NOMO-1 treated with DMSO at 0.1 percent for 48 hours (cell line): ENCODE results near the gene ATXN7.

Experiments
- DNase-seq: peaks from one replicate; lab custom pipeline; 2025; ENCODE audit not compliant: unreplicated experiment; lab: John Stamatoyannopoulos, UW

ATXN7 gene, protein sequence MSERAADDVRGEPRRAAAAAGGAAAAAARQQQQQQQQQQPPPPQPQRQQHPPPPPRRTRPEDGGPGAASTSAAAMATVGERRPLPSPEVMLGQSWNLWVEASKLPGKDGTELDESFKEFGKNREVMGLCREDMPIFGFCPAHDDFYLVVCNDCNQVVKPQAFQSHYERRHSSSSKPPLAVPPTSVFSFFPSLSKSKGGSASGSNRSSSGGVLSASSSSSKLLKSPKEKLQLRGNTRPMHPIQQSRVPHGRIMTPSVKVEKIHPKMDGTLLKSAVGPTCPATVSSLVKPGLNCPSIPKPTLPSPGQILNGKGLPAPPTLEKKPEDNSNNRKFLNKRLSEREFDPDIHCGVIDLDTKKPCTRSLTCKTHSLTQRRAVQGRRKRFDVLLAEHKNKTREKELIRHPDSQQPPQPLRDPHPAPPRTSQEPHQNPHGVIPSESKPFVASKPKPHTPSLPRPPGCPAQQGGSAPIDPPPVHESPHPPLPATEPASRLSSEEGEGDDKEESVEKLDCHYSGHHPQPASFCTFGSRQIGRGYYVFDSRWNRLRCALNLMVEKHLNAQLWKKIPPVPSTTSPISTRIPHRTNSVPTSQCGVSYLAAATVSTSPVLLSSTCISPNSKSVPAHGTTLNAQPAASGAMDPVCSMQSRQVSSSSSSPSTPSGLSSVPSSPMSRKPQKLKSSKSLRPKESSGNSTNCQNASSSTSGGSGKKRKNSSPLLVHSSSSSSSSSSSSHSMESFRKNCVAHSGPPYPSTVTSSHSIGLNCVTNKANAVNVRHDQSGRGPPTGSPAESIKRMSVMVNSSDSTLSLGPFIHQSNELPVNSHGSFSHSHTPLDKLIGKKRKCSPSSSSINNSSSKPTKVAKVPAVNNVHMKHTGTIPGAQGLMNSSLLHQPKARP

DNA sequence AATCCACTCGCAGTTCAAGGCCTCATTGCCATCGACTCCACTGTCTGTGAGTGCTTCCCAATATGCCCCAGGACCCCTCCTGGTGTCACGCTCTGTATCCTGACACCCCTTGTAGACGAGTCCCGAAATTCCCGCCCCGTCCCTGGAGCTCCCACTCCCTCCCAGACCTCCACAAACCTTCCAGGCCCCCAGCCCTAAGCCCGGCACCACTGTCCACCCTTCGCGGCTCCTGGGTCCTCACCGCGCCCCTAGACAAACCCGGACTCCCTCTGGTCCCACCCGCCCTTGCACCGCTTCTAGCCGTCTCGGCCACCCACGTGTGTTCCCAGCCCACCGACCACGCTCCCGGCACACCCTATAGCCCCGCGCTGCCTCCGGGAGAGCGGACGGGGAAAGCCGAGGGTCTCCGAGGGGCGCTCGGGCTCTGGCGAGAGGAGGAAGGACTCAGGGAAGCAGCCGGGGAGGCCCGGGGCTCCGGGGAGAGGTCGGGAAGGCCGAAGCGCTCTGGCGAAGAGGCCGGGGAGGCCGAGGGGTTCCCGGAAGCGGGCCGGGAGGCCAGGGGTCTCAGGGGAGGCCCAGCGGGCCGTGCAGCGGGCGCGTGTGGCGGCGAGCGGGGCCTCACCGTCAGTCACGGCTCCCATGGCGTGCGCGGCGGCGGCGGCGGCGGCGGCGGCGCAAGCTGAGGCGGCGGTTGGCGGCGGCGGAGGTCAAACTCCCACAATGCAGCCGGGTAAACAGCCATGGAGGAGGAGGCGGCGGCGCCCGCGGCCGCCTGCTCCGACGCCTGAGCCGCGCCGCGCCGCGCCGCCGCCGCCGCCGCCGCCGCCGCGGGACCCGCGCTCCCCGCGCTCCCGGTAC, at the start of gene ATXN7, which contains the start of gene THOC7:
TSS of gene ATXN7 (plus strand) at position 718 of the 858 bp plus-strand sequence. CDS start 48,732 bp downstream, outside the sequence.
TSS of gene THOC7 (minus strand) at position 656 of the 858 bp plus-strand sequence. CDS start at position 641, 15 bp downstream.
- DNase-seq = peak; percentile 41

DNA sequence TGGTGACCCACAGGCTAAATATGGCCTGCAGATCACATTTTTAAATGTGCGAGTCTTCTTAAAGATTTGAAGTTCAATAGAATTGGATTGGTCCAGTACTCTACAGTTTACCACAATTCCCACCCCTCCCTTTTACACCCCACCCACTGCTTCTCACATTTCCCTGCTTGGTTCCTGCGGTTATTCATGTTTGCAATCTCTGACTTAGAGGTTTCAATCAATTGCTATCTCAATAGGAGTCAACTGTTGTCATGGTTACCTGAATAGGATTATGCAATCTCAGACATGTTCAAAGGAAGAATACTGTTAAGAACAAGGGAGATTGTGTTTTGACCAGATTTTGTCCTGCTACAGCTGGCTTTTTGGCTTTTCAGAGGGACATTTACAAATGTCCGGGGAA, 49.4 kb upstream of the ATXN7 start:
- DNase-seq = peak; percentile 25

DNA sequence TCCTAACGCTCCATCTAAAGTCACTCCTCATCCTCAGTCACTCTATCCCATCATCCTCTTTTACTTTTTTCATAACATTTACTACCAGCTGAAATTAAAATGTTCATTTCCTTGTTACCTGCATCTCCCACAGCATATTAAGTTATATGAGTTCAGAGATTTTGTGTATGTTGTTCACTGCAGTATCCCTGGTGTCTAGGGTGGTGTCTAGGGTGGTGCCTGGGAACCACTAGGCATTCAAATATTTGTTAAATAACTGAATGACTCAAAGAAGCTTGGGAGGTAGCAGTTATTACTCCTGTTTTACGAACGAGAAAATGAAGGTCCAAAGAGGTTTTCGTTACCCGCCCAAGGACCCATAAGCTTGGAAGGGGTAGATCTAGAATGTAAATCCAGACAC, 46.4 kb upstream of the ATXN7 start:
- DNase-seq = no peak

DNA sequence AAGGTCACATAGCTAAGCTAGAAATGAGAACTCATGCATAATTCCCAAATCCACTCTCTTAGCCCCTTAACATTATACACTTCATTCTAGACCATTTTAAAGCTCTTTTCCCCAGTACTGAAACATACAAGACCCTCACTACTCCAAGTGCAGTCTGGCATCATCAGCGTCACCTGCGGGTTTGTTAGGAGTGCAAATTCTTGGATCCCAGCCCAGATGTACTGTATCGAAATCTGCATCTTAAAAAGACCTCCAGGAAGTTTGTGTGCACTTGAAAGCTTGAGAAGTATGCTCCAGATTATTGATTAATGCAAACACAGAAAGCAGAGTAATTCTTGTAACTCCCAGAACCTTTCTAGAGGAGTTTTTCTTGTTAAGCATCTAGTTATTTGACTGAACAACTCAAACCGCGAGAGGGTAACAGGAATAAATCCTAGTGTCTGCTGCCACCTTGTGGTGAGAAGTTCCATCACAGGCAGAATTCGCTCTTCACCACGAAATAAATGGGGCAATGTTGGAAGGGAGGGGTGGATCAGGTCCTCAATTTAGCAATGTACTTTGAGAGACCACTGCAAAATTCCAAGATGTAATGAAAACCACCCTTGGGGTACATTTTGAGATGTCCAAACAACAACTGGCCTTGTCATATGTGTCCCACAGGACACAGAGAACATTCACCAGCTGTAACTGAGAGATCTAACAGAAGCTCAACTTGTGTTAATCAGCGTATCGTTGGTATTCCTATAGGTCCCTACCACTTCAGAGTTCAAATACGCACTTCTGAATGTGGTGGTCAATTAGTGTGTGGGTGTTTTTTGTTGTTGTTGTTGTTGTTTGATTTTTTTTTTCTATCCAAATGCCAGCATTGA, 45.2 kb upstream of the ATXN7 start:
- peak; percentile 50 for DNase-seq

DNA sequence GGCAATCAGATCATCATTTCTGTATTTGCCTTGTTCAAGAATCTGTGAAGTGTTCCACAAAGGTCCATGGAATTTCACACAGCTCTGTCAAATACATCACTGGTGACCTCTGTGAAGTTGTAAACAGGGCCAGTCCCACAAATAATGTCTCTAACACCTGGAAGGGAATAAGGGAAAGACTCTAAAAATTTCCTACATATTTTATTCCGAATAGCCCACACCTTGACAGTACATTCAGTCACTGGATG, 44.6 kb upstream of the ATXN7 start, which contains the start of gene C3orf49:
TSS of gene C3orf49 (plus strand) at position 149 of the 248 bp plus-strand sequence. CDS start 173 bp downstream, outside the sequence.
- no peak for DNase-seq

DNA sequence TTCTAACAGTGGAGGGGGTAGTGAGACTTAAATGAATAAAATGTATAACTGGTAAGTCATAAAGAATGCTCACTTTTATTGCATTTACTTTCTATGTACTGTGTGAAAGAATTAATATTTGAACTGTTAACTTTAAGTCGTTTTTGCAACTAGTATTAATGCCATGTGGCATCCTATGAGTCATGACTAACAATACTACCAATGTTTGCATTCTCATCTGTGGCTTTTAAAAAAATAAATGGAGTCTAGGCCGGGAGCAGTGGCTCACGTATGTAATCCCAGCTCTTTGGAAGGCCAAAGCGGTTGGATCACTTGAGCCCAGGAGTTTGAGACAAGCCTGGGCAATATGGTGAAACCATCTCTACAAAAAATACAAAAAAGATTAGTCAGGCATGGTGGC, 39.4 kb upstream of the ATXN7 start:
- no peak for DNase-seq

DNA sequence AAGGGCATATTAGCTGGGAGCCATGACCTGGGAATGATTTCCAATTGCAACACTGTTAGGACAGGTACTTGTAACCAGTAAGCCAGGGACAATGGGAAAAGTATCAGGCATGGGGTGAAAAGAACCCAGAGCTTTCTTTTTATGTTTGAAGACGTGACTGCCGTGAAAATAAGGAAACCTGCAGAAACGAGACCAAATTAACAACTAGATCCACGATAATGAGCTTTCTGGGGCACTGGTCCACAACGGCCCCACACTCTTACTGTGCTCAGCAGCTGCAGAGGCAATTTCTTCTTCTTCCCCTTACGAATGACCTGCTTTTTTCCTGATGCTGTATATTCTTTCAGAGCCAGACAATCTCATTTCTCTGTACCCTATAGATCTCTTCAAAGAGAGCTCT, 33.1 kb upstream of the ATXN7 start:
- no peak for DNase-seq

DNA sequence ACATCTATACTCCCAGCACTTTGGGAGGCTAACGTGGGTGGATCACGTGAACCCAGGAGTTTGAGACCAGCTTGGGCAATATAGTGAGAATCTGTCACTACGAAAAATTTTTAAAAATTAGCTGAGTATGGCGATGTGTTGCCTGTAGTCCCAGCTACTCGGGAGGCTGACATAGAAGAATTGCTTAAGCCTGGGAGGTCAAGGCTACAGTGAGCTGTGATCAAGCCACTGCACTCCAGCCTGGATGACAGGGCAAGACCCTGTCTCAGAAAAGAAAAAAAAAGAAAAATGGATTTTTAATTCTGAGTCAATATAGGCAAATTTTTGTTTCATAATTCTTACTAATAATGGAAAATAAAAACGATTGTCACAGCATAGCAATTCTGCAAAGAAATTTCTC, 31.3 kb upstream of the ATXN7 start:
- DNase-seq = no peak

DNA sequence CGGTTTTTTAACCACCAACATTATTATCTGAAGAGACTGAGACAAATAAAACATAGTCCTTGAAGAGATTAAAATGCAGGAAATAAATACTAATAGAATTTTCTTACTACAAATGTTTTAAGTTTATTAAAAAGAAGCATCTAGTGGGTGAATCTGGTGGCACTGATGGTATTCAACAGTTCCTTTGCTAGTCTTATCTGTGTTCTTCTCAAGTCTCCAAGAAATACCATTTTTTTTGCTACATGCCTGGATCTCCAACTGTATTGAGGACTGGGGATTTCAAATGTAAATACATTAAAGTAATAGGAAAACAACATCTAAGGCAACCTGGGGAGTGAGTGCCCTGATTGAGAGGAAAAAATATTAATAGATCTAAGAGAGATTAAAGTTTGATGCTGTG, 22.0 kb upstream of the ATXN7 start:
- DNase-seq = no peak

DNA sequence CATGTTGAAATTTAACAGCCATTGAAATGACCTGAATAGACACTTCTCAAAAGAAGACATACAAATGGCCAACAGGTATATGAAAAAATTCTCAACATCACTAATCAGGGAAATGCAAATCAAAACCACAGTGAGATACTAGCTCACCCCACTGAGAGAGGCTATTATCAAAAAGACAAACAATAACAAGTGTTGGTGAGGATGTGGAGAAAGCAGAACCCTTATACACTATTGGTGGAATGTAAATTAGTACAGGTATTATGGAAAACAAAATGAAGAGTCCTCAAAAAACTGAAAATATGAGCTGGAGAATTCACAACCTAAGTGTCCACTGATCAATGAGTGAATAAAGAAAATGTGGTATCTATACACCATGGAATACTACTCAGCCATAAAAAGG, 21.5 kb upstream of the ATXN7 start:
- DNase-seq = no peak

DNA sequence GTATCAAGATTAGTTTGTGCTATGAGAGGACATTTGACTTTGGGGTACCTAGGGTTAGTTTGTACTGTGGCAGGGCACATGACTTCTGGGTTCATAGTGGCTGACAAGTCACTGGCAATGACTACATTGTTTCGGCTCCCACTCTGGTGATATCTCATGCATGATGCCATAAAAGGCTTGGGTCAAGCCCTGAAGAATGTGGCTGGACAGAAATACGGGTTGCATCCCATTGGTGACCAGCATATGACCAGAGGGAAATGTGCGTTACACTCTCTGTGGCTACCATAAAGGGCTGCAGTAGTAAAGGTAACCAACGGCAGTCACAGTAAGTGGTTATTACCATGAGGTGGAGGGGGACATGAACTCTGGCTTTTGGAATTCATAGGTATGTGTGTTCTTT, 18.5 kb upstream of the ATXN7 start:
- DNase-seq = no peak

DNA sequence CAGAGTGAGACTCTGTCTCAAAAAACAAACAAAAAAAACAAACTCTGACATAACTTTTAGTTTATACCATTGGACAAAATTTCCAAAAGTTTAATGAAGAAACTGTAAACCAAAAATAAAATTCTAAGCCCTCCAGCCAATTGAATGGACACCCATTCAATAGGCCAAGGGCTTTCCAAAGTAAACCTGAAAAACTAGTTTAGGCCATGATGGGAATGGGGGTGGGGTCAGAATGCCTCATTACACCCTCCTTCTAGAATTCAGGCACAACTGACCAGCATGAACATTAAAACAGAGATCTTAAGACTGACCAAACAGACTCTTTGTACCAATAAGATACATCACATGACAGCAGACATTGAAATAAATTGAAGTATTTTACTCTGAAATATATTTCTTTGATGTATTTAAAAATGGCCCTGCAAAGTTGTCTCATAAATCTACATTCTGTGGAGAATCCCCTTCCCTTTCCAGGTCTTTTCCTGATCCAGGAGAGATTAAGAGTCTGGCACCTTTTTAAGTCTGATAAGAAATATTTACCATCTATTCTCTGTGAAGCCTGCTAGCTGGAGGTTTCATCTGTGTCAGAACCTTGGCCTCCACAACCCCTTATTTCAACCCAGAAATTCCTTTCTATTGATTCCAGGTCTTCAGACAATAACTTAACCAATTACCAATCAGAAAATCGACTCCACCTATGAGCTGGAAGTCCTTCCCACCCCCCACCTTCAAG, 15.8 kb upstream of the ATXN7 start:
- DNase-seq = no peak

DNA sequence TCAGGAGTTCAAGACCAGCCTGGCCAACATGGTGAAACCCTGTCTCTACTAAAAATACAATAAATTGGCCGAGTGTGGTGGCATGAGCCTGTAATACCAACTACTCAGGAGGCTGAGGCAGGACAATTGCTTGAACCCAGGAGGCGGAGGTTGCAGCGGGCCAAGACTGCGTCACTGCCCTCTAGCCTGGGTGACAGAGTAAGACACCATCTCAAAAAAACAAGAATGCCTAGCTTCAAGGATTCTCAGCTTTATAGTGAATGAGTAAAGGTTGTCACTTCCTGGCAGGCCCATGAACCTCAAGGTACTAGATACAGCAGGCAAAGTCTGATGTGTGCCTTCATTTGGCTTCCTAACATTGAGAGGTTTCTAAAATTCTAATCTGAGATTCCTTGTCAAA, 14.5 kb upstream of the ATXN7 start:
- no peak for DNase-seq

DNA sequence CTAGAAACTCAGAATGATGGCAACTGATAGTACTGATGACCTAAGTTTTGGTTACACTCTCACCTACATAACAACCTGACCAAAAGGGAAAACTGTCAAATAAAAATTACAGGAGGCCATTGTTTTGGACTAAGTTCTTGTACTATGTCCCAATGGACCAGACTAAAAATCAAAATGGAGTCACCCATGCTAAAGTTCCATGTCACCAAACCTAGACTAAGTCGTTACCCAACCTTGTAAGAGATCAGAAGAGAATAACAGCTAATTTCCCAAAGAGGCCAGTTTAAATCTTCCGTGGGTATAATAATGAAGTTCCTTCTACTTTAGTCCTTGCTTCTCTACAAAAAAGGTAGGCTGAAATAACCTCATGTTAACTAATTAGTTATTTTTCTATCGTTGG, 12.4 kb upstream of the ATXN7 start:
- no peak for DNase-seq

DNA sequence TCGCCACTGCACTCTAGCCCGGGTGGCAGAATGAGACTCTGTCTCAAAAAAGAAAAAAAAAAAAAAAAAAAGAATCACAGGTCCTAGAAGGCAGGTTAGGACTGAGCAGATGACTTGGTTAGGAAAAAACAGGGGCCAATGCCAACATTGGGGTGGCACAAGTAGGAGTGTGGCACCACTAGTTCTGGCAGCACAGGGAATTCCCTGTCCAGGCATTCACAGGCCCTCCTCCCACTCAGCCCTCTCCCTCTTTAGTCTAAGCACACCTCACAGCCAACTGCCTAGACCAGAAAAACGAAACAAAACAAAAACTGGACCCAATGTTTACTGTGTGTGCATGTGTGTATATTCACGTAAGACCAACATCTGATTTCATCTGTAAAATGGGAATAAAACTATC, 10.6 kb upstream of the ATXN7 start:
- no peak for DNase-seq

DNA sequence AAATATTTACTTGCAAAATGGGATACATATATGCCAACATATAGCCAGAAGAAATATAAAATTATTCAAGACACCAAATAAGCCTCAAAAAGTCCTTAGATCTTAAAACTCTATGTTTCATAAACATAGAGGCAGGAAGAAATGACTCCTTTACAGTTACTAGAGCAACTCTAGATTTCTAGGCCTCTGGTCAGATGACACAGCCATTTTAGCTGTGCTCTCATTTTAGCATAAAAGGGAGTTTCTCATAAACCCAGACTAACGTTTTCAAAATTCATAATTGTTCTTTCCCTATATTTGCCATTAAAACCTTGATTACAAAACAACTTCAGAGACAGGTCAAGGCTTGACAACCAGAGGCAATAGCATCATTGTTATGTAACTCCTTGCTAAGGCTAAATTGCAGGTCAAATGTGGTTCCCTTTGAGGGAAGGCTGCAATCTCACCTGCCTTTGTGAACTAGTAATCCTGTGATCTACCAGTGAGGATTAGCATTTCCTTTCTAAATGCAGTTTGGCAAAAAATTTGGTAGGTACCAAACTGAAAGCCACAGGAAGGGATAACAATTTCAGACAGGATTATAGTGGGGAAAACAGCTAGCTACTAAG, 8.2 kb upstream of the ATXN7 start:
- peak; percentile 49 for DNase-seq

DNA sequence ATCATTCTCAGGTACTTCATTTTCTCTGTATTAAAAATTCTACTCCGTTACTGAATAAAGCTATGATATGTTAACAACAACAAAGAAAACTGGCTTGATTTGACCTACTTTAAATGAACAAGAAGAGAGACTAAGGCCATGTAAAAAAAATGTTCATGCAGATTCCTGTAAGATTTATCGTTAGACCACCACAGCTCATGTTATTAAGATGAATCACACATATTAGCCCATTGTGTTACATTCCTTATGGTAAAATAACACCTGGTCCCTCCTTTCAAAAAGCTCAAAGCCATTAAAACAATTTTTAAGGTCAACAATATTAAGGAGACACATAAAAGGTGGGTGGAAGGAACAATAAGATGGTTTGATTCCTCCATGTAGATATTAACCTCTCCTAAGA, 6.4 kb upstream of the ATXN7 start:
- no peak for DNase-seq

DNA sequence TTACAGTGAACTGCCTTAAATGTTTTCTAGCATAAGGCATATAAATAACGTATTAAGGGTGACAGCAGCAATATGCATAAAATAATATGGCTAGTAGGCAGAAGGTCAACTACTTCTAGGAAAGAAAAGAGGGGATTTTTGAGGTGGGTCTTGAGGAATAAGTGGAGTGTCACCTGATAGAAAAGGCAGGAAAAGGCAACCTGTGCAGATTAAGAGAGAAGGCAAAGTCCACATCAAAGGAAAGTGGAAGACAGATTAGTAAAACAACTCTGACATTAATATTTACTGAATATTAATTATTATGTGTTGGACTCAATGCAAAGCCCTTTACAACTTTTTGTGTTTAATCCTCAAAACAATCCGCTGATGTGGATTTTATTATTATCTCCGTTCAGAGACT, 2.9 kb upstream of the ATXN7 start:
- DNase-seq = no peak

DNA sequence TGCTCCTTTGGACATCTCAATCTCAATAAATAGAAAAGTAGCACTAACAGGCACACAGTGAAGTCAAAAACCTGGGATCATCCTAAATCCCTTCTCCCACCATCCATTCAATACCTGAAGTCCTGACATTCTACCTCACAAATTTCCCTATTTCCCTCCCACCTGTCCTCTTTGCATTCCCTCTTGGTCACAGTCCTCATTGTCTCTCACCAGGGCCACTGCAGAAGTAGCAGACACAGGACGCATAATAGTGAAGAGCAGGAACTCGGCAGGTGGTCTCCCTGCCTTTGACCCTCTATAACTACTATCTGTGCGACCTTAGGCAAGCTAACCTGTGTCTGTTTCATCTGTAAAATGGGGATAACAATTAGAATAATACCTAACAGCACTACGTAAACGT, 2.4 kb upstream of the ATXN7 start:
- DNase-seq = no peak
